NCI-H128 (cell line): ENCODE data around the gene MTERF2.

Experiments used
- DNase-seq: peaks from one replicate; lab custom pipeline; 2025; ENCODE audit not compliant: unreplicated experiment; lab: John Stamatoyannopoulos, UW

Gene MTERF2

DNA sequence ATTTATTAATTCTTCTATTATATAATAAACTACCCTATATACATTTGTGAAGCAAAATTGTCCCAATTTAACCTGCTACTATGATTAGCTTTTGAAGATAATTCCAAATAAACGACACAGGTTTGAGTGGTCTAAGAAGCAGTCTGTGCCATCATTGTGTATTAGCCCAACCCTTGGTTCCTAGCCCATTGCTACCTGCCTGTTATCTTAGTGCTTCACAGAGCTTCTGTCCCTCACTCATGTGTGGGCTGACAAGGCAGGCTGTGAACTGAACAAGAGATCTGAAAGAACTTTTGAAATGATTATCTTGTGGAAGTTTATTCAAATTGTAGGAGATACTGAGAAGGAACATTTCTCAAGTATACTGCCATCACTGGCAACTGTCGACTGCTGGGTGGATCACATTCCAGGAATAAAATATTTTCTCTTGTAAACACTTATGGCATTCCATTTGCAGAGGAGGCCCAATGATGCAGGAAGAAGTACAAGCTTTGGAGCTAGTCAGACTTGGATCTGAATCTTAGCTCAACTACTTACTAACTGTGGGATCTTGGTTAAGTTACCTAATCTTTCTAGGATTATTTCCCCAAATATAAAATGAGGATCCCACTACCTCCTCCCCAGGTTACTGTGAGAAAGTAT is 7.8 kb upstream of the MTERF2 start:
- DNase-seq: no peak

GRCh38 chr12:106987846-106988245 is 900 bp upstream of the MTERF2 start:
- no peak for DNase-seq

DNA sequence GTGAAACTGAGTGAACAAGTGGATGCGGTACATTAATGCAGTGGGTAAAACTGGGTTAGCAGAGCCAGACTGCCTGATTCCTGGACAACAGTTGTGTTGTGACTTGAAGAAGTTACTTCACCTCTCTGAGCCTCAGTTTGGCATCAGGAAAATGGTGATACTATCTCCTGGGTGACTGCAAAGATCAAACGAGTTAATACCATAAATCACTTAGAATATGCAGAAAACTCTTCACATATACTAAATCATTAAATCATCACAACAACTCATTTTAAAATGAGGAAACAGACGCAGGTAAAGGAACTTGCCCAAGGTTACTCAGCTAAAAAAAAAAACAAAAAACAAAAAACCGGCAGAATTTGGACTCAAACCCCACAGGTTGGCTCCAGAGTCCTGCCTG is 811 bp downstream of the MTERF2 start:
- no peak for DNase-seq

- DNase-seq: no peak
These were observed 1.5 kb downstream of the MTERF2 start for GRCh38 chr12:106985479-106985878.

- no peak for DNase-seq
These were observed 2.3 kb downstream of the MTERF2 start for GRCh38 chr12:106984588-106985137.

GRCh38 chr12:106982229-106982628 is 4.7 kb downstream of the MTERF2 start:
- DNase-seq: no peak

DNA sequence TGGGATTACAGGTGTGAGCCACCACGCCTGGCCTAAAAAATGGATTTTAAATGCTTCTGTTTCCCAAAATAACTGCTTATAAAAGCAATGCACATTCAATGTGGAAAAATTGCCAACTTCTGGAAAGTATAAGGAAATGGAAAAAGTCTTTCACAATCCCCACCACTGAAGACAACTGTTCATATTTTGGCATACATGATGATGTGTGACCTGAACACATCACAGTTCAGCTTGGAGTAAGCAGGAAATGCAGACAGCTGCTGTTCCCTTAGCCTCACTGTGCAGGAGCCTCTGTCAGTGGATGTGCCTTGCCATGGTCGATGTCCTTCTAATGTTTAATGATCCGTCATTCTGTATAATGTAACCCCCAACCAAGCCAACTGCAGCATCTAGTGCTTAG is 5.2 kb downstream of the MTERF2 start:
- DNase-seq: no peak

DNA sequence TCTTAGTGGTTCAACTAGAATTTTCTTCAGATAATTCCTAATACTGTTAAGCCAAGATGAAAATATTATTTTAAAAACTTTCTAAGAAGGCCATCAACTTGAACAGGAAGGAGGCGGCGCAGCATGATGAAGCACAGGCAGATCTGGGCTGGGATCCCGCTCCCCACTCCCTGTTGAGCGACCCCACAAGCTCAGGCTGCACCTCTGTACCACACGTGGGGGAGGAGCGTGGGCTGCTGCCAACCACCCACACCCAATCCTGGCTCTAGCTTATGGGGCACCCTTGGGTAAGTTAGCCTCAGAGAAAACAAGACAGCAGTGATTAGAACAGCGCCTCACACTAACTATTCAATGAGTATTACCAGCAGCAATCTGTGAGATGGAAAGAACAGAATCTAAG is 6.0 kb downstream of the MTERF2 start:
- no peak for DNase-seq

DNA sequence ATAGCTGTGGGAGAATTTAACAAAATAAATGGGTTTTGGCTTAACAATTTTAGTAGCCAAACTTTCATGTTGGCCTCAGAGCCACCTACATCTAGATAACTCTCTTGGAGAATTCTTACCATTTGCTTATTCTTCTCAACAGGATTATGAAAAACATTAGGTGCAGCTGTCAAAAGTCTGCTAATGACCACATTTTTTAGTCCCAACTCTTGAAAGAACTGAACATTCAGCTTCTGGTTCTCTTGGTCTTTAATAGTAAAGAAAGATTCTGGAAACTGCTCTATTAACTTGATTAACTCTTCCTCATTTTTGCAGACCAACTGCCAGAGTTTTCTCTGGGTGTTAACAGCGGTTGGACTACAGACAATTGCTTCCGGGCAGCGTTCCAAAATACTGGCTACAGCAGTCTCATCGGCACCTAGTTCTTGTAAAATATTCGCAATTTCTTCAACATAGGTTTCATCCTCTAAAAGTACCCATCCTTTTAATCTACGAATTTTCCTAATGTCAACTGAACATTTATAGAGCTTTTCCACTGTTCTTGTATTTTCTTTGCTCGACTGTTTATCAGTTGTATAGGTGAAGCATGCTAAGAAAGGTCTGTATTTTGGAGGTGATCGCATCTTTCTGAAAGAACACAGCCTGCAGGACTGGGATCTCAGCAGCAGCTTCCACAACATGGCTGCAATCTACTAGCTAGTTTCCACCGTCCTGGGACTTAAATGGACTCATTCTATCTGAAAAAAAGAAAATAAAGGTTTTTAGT is 8.7 kb downstream of the MTERF2 start:
- no peak for DNase-seq

- DNase-seq: no peak
These were observed 10.3 kb downstream of the MTERF2 start for GRCh38 chr12:106976668-106977067.

DNA sequence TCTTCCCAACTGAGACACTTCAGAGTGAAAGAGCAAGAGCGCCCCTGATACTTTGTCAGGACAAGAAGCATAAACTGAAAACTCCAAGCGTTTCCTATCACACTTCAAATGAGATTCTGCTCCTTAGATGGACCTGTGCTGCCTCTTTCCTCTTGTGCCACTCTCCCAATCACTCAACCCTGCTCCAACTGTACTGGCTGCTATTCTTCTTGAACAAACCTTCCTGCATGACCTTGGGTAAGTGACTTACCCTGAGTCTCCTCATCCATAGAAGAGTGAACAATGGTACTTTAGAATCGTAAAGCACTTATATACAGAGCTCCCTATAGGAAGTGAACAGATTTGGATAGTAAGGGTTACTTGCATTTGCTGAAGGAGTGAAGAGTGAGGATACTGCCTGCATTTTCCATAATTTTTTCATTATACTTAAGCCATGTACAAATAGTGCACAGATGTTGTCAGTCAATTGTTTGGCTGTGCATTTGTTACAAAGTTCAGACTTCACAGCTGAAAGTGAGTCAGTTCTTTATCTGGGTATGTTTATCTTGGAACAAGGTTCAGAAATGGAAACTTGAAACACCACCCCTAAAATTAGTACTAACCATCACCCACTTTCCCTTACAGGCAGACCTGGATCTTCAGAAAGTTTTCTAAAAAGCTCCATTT is 10.8 kb downstream of the MTERF2 start:
- DNase-seq: no peak

DNA sequence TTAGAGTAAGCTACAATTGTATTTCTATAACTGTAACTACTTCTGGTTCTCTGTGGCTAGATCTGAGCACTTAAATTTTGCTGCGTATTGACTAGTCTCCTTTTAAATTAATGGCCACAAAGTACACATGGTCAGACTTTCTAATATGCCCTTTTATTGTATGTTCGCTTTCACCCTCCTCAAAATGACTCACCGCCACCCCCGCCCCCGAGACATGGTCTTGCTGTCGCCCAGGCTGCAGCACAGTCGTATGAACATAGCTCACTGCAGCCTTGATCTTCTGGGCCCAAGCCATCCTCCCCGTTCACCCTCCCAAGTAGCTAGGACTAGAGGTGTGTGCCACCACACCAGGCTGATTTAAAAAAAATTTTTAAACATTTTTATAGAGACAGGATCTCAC is 11.8 kb downstream of the MTERF2 start:
- DNase-seq: no peak

DNA sequence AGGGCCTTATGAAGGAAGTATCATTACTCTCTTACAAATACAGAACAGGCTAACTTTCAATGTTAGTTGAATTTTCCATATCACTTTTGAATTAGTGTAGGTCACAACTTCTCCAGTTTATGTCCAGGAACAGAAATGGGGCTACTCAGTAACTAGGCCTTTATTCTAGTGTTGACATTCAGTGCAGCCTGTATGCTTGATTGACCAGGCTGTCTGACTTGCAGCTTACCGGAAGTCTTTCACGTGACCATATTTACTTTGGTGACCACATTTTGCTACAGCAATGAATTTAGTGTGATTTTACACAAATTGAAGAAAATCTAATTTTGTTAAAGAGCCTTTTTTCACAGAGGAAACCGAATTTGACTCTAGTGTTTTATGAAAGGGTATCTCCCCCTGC is 12.4 kb downstream of the MTERF2 start:
- no peak for DNase-seq

DNA sequence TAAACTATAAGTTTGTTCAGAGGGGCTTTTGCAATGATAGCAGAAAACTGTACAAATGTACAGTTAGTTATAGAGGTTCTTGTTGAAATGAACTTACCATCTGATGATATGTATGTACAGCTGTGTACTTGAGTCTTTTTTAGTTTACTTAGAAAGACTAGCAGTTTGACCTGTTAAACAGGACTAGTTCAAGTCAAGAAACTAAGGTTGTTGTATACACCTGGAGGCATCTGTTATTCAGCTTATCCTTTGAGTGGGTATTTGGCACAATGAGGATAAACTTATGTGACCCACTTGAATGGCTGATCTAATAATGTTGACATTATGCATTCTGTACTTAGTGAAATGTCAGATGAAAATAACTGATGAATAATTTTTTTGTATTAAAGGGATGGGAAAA is 13.4 kb downstream of the MTERF2 start:
- no peak for DNase-seq

DNA sequence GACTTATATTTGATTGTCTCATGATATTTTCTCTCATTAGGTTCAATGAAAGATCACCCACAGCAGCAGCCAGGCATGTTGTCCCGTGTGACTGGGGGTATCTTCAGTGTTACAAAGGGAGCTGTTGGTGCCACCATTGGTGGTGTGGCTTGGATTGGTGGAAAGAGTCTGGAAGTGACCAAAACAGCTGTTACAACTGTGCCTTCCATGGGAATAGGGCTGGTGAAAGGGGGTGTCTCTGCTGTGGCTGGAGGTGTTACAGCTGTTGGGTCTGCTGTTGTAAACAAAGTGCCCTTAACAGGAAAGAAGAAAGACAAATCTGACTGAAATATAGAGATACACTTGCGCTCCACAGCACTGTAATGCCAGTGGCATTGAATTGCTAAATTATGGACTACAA is 15.9 kb downstream of the MTERF2 start:
- DNase-seq: no peak

DNA sequence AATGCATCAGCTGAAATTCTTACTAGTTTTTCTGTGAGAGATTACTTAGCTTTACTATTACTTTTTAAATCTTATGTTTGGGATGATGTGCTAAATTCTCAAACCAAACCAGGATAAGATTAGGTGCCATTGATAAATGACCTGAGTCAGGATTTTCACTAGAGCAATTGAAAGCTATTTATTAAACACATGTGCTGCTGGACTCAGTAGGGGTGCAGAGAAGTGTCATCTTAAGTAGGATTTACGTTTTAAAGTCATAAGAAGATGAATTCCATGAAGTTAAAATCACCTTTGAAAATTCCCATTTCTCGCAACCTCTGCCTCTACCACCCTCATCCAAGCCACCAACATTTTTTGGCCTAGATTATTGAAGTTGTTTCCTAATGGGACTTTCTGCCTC is 22.4 kb downstream of the MTERF2 start:
- no peak for DNase-seq

DNA sequence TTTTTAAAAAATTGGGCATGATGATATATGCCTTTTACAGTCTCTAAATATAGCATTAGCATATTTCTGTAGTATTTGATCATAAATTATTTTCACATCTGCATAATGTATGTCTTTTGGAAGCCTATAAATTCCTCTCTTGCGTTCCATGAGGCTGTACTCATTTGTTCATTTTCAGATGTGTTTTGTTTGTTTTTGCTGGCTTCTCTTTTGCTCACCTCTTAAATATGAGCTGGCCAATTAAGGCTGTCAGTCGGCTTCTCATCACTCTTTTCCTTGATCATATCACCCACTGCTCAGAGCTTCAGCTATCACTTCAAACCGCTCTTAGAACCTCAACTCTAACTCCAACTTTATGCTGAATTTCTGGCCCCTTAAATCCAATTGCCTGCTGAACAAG is 24.7 kb downstream of the MTERF2 start:
- DNase-seq: no peak

- no peak for DNase-seq
These were observed 26.5 kb downstream of the MTERF2 start for GRCh38 chr12:106960443-106960842.

DNA sequence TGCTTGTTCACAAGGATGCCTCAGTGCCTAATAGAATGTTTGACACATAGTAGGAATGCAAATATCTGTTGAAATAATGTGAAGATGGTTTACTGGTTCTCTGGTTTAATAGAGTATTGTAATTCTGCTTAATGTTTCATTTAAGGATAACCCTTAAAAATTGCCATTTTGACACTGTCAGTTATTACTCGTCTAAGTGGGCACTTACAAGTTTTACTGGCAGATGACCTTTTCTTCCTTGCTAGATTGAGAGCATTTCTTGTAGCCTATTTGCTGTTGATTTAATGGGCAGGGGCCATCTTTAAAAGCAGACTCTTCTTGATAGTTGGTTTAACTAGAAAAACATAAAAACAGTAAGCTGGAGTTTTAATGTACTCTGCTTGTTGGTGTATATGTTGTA is 29.4 kb downstream of the MTERF2 start:
- DNase-seq: no peak

DNA sequence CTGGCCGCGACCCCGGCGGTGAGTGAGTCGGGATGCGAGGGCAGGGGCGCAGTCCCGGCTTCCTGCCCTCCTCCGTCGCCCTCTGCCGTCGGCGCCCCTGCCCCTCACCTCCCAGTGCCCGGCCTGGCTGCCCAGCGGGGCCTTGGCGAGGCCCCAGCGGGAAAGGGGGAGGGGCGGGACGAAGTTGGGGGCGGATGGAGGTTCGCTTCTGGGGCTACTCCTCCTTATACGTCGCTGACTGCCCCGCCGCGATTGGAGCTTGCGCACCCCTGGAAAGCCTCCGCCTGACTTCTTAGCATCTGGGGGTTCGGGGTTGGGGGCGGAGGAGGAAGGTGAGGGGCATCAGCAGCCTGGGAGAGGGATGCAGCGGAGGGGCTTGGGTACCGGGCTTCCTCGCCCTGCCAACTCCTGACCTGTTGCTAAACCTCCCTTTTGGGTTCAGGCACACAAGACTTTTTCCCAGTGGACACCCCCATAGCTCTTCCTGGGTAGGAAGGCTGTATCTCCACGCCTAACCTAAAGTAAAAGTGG is 30.8 kb downstream of the MTERF2 start:
- no peak for DNase-seq

GRCh38 chr12:106955377-106956047 is 31.4 kb downstream of the MTERF2 start, which contains the start of gene TMEM263:
Gene TMEM263 (plus strand): TSS chr12:106955907. CDS start chr12:106967117, 11,210 bp downstream.
- peak; percentile 91 for DNase-seq
